Neuron (in vitro differentiated cells): ENCODE measurements around the gene CTRB2.
A peak's percentile ranks its signal among the peaks of the same experiment; 100 is the strongest.

Source experiments
- H2AFZ ChIP-seq: one replicate; pipeline ENCODE4 v1.6.1; 2013; ENCODE audit warnings: low read depth, mild to moderate bottlenecking, inconsistent platforms, low read length, moderate library complexity
- H3K27me3 ChIP-seq: one replicate; pipeline ENCODE4 v1.6.1; 2013; ENCODE audit warnings: low read length; ENCODE audit not compliant: insufficient read depth
- H3K36me3 ChIP-seq: one replicate; pipeline ENCODE4 v1.6.1; 2013; ENCODE audit warnings: low read length; ENCODE audit not compliant: insufficient read depth
- H3K4me1 ChIP-seq: one replicate; pipeline ENCODE4 v1.6.1; 2013; ENCODE audit warnings: low read length; ENCODE audit not compliant: insufficient read depth
- H3K4me3 ChIP-seq: 2 replicates; pipeline ENCODE4 v1.5.1; 2013; ENCODE audit warnings: mild to moderate bottlenecking, low read length, moderate library complexity
- H3K9me3 ChIP-seq: one replicate; pipeline ENCODE4 v1.6.1; 2013; ENCODE audit warnings: low read length

Gene CTRB2

GRCh38 chr16:75206749-75207451, at the start of gene CTRB2:
Gene CTRB2 (minus strand): TSS chr16:75207161. CDS start chr16:75207141, 20 bp downstream.
- H3K4me3 ChIP-seq, result no peak within 1 kb of the TSS
- H2AFZ ChIP-seq, result no peak within 1 kb of the TSS
- no peaks in the 10 kb centered on the region for H3K36me3 ChIP-seq
- no peaks in the 10 kb centered on the region for H3K9me3 ChIP-seq
- H3K27me3 ChIP-seq, result no peaks in the 10 kb centered on the region
- no peaks in the 10 kb centered on the region for H3K4me1 ChIP-seq

GRCh38 chr16:75256059-75256571, 49.2 kb upstream of the CTRB2 start:
- no peaks in the 10 kb centered on the region for H3K36me3 ChIP-seq
- no peak overlapping the region for H3K4me3 ChIP-seq
- no peak overlapping the region for H2AFZ ChIP-seq
- peaks cover 72% of the 10 kb centered on the region for H3K4me1 ChIP-seq
- H3K9me3 ChIP-seq, result no peaks in the 10 kb centered on the region
- H3K27me3 ChIP-seq, result no peaks in the 10 kb centered on the region

- no peaks in the 10 kb centered on the region for H3K9me3 ChIP-seq
- no peaks in the 10 kb centered on the region for H3K27me3 ChIP-seq
- H3K4me3 ChIP-seq, result no peak overlapping the region
- H2AFZ ChIP-seq, result no peak overlapping the region
- no peaks in the 10 kb centered on the region for H3K36me3 ChIP-seq
- H3K4me1 ChIP-seq, result peaks cover 81% of the 10 kb centered on the region
Observed at GRCh38 chr16:75254359-75254837, 47.4 kb upstream of the CTRB2 start.

- no peak overlapping the region for H3K4me3 ChIP-seq
Observed at GRCh38 chr16:75252946-75253911, 46.3 kb upstream of the CTRB2 start.

GRCh38 chr16:75252049-75252864, 45.3 kb upstream of the CTRB2 start:
- H3K9me3 ChIP-seq, result no peaks in the 10 kb centered on the region
- H3K27me3 ChIP-seq, result no peaks in the 10 kb centered on the region
- H3K4me3 ChIP-seq, result peak overlapping the region; percentile 39
- peaks cover 73% of the 10 kb centered on the region for H3K4me1 ChIP-seq
- H3K36me3 ChIP-seq, result no peaks in the 10 kb centered on the region
- no peak overlapping the region for H2AFZ ChIP-seq

More at GRCh38 chr16:75252946-75253911, 46.3 kb upstream of the CTRB2 start:
- H3K4me1 ChIP-seq, result peaks cover 82% of the 10 kb centered on the region
- no peaks in the 10 kb centered on the region for H3K9me3 ChIP-seq
- no peaks in the 10 kb centered on the region for H3K36me3 ChIP-seq
- no peaks in the 10 kb centered on the region for H3K27me3 ChIP-seq
- H2AFZ ChIP-seq, result no peak overlapping the region

GRCh38 chr16:75251280-75252048, 44.5 kb upstream of the CTRB2 start, which contains the start of gene BCAR1:
Gene BCAR1 (minus strand): TSS chr16:75251624. CDS start chr16:75251482, 142 bp downstream.
- Histone ChIP-seq H3K27me3 (no peaks in the 10 kb centered on the region), H2AFZ (no peak within 1 kb of the TSS), H3K4me3 (peak within 1 kb of the TSS; percentile 67), H3K36me3 (no peaks in the 10 kb centered on the region), H3K4me1 (peaks cover 71% of the 10 kb centered on the region), H3K9me3 (no peaks in the 10 kb centered on the region)

GRCh38 chr16:75250809-75251279, 43.9 kb upstream of the CTRB2 start:
- Histone ChIP-seq H2AFZ (no peak overlapping the region), H3K4me3 (peak overlapping the region; percentile 67), H3K4me1 (peaks cover 71% of the 10 kb centered on the region), H3K27me3 (no peaks in the 10 kb centered on the region), H3K9me3 (no peaks in the 10 kb centered on the region), H3K36me3 (no peaks in the 10 kb centered on the region)

GRCh38 chr16:75250089-75250808, 43.3 kb upstream of the CTRB2 start:
- Histone ChIP-seq H3K36me3 (no peaks in the 10 kb centered on the region), H2AFZ (no peak overlapping the region), H3K27me3 (no peaks in the 10 kb centered on the region), H3K4me3 (peak overlapping the region; percentile 67), H3K4me1 (peaks cover 75% of the 10 kb centered on the region), H3K9me3 (no peaks in the 10 kb centered on the region)

GRCh38 chr16:75249441-75249840, 42.5 kb upstream of the CTRB2 start:
- H3K36me3 ChIP-seq, result no peaks in the 10 kb centered on the region
- H3K9me3 ChIP-seq, result no peaks in the 10 kb centered on the region
- peaks cover 75% of the 10 kb centered on the region for H3K4me1 ChIP-seq
- no peak overlapping the region for H2AFZ ChIP-seq
- peak overlapping the region; percentile 67 for H3K4me3 ChIP-seq
- no peaks in the 10 kb centered on the region for H3K27me3 ChIP-seq

- H3K4me3 ChIP-seq, result no peak overlapping the region
Observed at GRCh38 chr16:75248536-75249380, 41.8 kb upstream of the CTRB2 start.

GRCh38 chr16:75248142-75248535, 41.2 kb upstream of the CTRB2 start:
- Histone ChIP-seq H3K4me3 (no peak overlapping the region), H3K27me3 (no peaks in the 10 kb centered on the region), H2AFZ (no peak overlapping the region), H3K9me3 (no peaks in the 10 kb centered on the region), H3K36me3 (peaks cover 6% of the 10 kb centered on the region), H3K4me1 (peaks cover 69% of the 10 kb centered on the region)

More at GRCh38 chr16:75248536-75249380, 41.8 kb upstream of the CTRB2 start:
- H3K36me3 ChIP-seq, result peaks cover 3% of the 10 kb centered on the region
- no peaks in the 10 kb centered on the region for H3K27me3 ChIP-seq
- no peaks in the 10 kb centered on the region for H3K9me3 ChIP-seq
- no peak overlapping the region for H2AFZ ChIP-seq
- H3K4me1 ChIP-seq, result peaks cover 75% of the 10 kb centered on the region
